Cerebellar nuclear complex (tissue), 1 donor: ENCODE results near the gene AHNAK2.
"Not testable (repeated sequence)": the region's sequence is repeated elsewhere in the genome, so short reads cannot be mapped to it uniquely, and the experiment has no call there.

ENCODE experiments used
- DNase-seq, 2 experiments: peaks; one replicate each; lab custom pipeline; 2025; lab: John Stamatoyannopoulos, UW

AHNAK2 gene

GRCh38 chr14:104927432-104927816 lies 50.8 kb downstream of the AHNAK2 start:
- no peak for DNase-seq

GRCh38 chr14:104926619-104927431 lies 51.3 kb downstream of the AHNAK2 start:
- no peak for DNase-seq

GRCh38 chr14:104925855-104926609 lies 52.1 kb downstream of the AHNAK2 start:
- DNase-seq: no peak

- no peak for DNase-seq
Measured at GRCh38 chr14:104925214-104925854, 52.8 kb downstream of the AHNAK2 start.

GRCh38 chr14:104924421-104925213 lies 53.6 kb downstream of the AHNAK2 start, which contains the start of gene PLD4:
TSS of gene PLD4 (plus strand) at chr14:104924879. CDS start at chr14:104927141, 2,262 bp downstream.
- DNase-seq: no peak

- DNase-seq: no peak
Measured at GRCh38 chr14:104923640-104924420, 54.3 kb downstream of the AHNAK2 start.

- DNase-seq: no peak
Measured at GRCh38 chr14:104919993-104920315, 58.2 kb downstream of the AHNAK2 start.

- not testable (repeated sequence) for DNase-seq
Measured at GRCh38 chr14:104919152-104919992, 58.8 kb downstream of the AHNAK2 start.

GRCh38 chr14:104917993-104918392 lies 60.2 kb downstream of the AHNAK2 start:
- DNase-seq: no peak

GRCh38 chr14:104917116-104917515 lies 61.1 kb downstream of the AHNAK2 start:
- no peak for DNase-seq

GRCh38 chr14:104913435-104913834 lies 64.7 kb downstream of the AHNAK2 start:
- no peak for DNase-seq

GRCh38 chr14:104912053-104912452 lies 66.1 kb downstream of the AHNAK2 start:
- DNase-seq: no peak

GRCh38 chr14:104908303-104908702 lies 69.9 kb downstream of the AHNAK2 start:
- DNase-seq: no peak

- DNase-seq: not testable (repeated sequence)
Measured at GRCh38 chr14:104905579-104905933, 72.6 kb downstream of the AHNAK2 start.

- not testable (repeated sequence) for DNase-seq
Measured at GRCh38 chr14:104904650-104905578, 73.3 kb downstream of the AHNAK2 start.

GRCh38 chr14:104903990-104904389 lies 74.2 kb downstream of the AHNAK2 start:
- DNase-seq: peak in 1 of 2 experiments; percentile 19

GRCh38 chr14:104900639-104901512 lies 77.3 kb downstream of the AHNAK2 start:
- DNase-seq: no peak

GRCh38 chr14:104899781-104900180 lies 78.4 kb downstream of the AHNAK2 start:
- no peak for DNase-seq
